IMR-90 (cell line): ENCODE results near the gene SERPINI1. TPM values are rescaled to one million over a fixed set of nuclear protein-coding genes. Genes with fewer than 3 reads are reported as not detected.

Experiments used
- ATAC-seq: fragments of 200-7000 bp; cut with Tn5 transposase; 2 replicates; pipeline ENCODE4 v1.9.1; 2020; ENCODE audit warnings: low read depth, mild to moderate bottlenecking, moderate library complexity
- BruUV-seq: library from RNA; stranded (reverse); fragments of 400-500 nt; replicated peaks from 2 replicates; lab custom pipeline; 2021; lab: Mats Ljungman, UMichigan
- CTCF ChIA-PET: fragments of 300-600 bp; formaldehyde crosslinking; extraction: SDS; loops from one replicate; lab custom pipeline; 2021; ENCODE audit warnings: antibody characterized with exemption; lab: Yijun Ruan, JAX
- POLR2A ChIA-PET: fragments of 300-600 bp; sonication (Branson Sonifier 250); formaldehyde crosslinking; loops from one replicate; lab custom pipeline; 2022; ENCODE audit warnings: antibody characterized with exemption; ENCODE audit not compliant: unreplicated experiment; lab: Charles Lee
- DNase-seq: peaks from one replicate; pipeline ENCODE4 v3.0.0; 2013
- H2AFZ ChIP-seq: replicated peaks from 2 replicates; pipeline ENCODE3; 2013; ENCODE audit warnings: low read length, mild to moderate bottlenecking; ENCODE audit not compliant: poor library complexity
- H2AK5ac ChIP-seq: 2 replicates; pipeline ENCODE4 v1.6.1; 2013; ENCODE audit warnings: low read depth, low read length, inconsistent platforms
- H2AK9ac ChIP-seq: replicated peaks from 2 replicates; pipeline ENCODE3; 2013; ENCODE audit warnings: mild to moderate bottlenecking, low read depth, low read length, moderate library complexity; ENCODE audit not compliant: poor library complexity
- H2BK120ac ChIP-seq: 2 replicates; pipeline ENCODE4 v1.6.1; 2013; ENCODE audit warnings: low read depth, low read length, inconsistent platforms
- H2BK15ac ChIP-seq: 3 replicates; pipeline ENCODE4 v1.6.1; 2013; ENCODE audit warnings: low read depth, low read length, inconsistent platforms
- H2BK20ac ChIP-seq: 2 replicates; pipeline ENCODE4 v1.6.1; 2013; ENCODE audit warnings: low read depth, mild to moderate bottlenecking, inconsistent platforms, low read length, moderate library complexity
- H2BK5ac ChIP-seq: 2 replicates; pipeline ENCODE4 v1.6.1; 2013; ENCODE audit warnings: mild to moderate bottlenecking, low read depth, low read length, inconsistent platforms; ENCODE audit not compliant: poor library complexity, severe bottlenecking
- H3K14ac ChIP-seq: replicated peaks from 2 replicates; pipeline ENCODE4 v1.6.1; 2013; ENCODE audit warnings: low read depth, low read length, inconsistent platforms
- H3K18ac ChIP-seq: 2 replicates; pipeline ENCODE4 v1.6.1; 2013; ENCODE audit warnings: low read depth, low read length, control low read depth
- H3K23ac ChIP-seq: 2 replicates; pipeline ENCODE4 v1.6.1; 2013; ENCODE audit warnings: low read depth, low read length, inconsistent platforms
- H3K27ac ChIP-seq: 2 replicates; pipeline ENCODE4 v1.5.1; 2013; ENCODE audit warnings: mild to moderate bottlenecking, control low read depth, low read length; ENCODE audit not compliant: insufficient read depth
- H3K27me3 ChIP-seq: 2 replicates; pipeline ENCODE4 v1.6.1; 2013; ENCODE audit warnings: low read length; ENCODE audit not compliant: control insufficient read depth, insufficient read depth
- H3K36me3 ChIP-seq: 2 replicates; pipeline ENCODE4 v1.6.1; 2013; ENCODE audit warnings: low read length, mixed read lengths; ENCODE audit not compliant: control insufficient read depth, insufficient read depth
- H3K4ac ChIP-seq: 2 replicates; pipeline ENCODE4 v1.6.1; 2013; ENCODE audit warnings: low read depth, low read length, inconsistent platforms
- H3K4me1 ChIP-seq: 2 replicates; pipeline ENCODE4 v1.6.1; 2013; ENCODE audit warnings: low read length, mixed read lengths; ENCODE audit not compliant: control insufficient read depth, insufficient read depth
- H3K4me2 ChIP-seq: 2 replicates; pipeline ENCODE4 v1.6.1; 2013; ENCODE audit warnings: low read depth, mild to moderate bottlenecking, control low read depth, low read length, moderate library complexity
- H3K4me3 ChIP-seq: 2 replicates; pipeline ENCODE4 v1.5.1; 2013; ENCODE audit warnings: low read depth, mild to moderate bottlenecking, control low read depth, low read length, moderate library complexity; ENCODE audit not compliant: insufficient read depth
- H3K56ac ChIP-seq: 2 replicates; pipeline ENCODE4 v1.6.1; 2013; ENCODE audit warnings: low read length, inconsistent platforms; ENCODE audit not compliant: insufficient read depth; ENCODE audit errors: extremely low read depth
- H3K79me1 ChIP-seq, 2 experiments: 2 replicates each; pipeline ENCODE4 v1.6.1; 2013; ENCODE audit warnings: low read length in 2 of 2, inconsistent platforms in 1 of 2, low read depth in 1 of 2
- H3K9ac ChIP-seq: 2 replicates; pipeline ENCODE4 v1.6.1; 2013; ENCODE audit warnings: low read depth, low read length, control low read depth
- H3K9me1 ChIP-seq: 2 replicates; pipeline ENCODE4 v1.6.1; 2013; ENCODE audit warnings: low read length, inconsistent platforms; ENCODE audit not compliant: insufficient read depth
- H3K9me3 ChIP-seq: 2 replicates; pipeline ENCODE4 v1.6.1; 2013; ENCODE audit warnings: low read length; ENCODE audit not compliant: control insufficient read depth, insufficient read depth
- H4K20me1 ChIP-seq: 2 replicates; pipeline ENCODE4 v1.6.1; 2013; ENCODE audit warnings: low read length, inconsistent platforms; ENCODE audit not compliant: insufficient read depth
- H4K5ac ChIP-seq: 2 replicates; pipeline ENCODE4 v1.6.1; 2013; ENCODE audit warnings: mild to moderate bottlenecking, low read depth, low read length, control low read depth
- H4K8ac ChIP-seq, 2 experiments: 2 replicates each; pipeline ENCODE4 v1.6.1; 2013; ENCODE audit warnings: low read depth in 2 of 2, low read length in 2 of 2, control low read depth in 1 of 2, inconsistent platforms in 1 of 2
- H4K91ac ChIP-seq: 2 replicates; pipeline ENCODE4 v1.6.1; 2013; ENCODE audit warnings: low read depth, low read length, inconsistent platforms; ENCODE audit not compliant: insufficient read depth
- BHLHE40 ChIP-seq: fragments of 150-350 bp; IDR thresholded peaks from 2 replicates; pipeline ENCODE4 v1.6.1; 2016; ENCODE audit warnings: mild to moderate bottlenecking, low read depth, low read length
- CEBPB ChIP-seq: IDR thresholded peaks from 2 replicates; pipeline ENCODE4 v1.6.1; 2012; ENCODE audit warnings: low read depth, low read length, improper control_type of control experiment
- CHD1 ChIP-seq: IDR thresholded peaks from 2 replicates; pipeline ENCODE4 v1.6.1; 2012; ENCODE audit warnings: low read depth, low read length, improper control_type of control experiment
- CTCF ChIP-seq: conservative IDR thresholded peaks from 2 replicates; pipeline ENCODE4 v1.5.1; 2012; ENCODE audit warnings: mild to moderate bottlenecking, low read depth, low read length, improper control_type of control experiment
- FOS ChIP-seq: fragments of 150-350 bp; IDR thresholded peaks from 2 replicates; pipeline ENCODE4 v1.6.1; 2016; ENCODE audit warnings: low read depth, low read length
- MAFK ChIP-seq: IDR thresholded peaks from 2 replicates; pipeline ENCODE4 v1.6.1; 2012; ENCODE audit warnings: low read depth, low read length, improper control_type of control experiment
- MAZ ChIP-seq: IDR thresholded peaks from 2 replicates; pipeline ENCODE4 v1.6.1; 2012; ENCODE audit warnings: low read depth, mild to moderate bottlenecking, low read length, improper control_type of control experiment, moderate library complexity, borderline replicate concordance
- MXI1 ChIP-seq: IDR thresholded peaks from 2 replicates; pipeline ENCODE4 v1.6.1; 2012; ENCODE audit warnings: low read depth, mild to moderate bottlenecking, low read length, moderate library complexity, borderline replicate concordance
- NFE2L2 ChIP-seq: fragments of 150-350 bp; IDR thresholded peaks from 2 replicates; pipeline ENCODE4 v1.6.1; 2016; ENCODE audit warnings: low read depth, mild to moderate bottlenecking, low read length
- POLR2A ChIP-seq: IDR thresholded peaks from 2 replicates; pipeline ENCODE4 v1.6.1; 2012; ENCODE audit warnings: mild to moderate bottlenecking, low read depth, low read length
- RAD21 ChIP-seq: IDR thresholded peaks from 2 replicates; pipeline ENCODE4 v1.6.1; 2012; ENCODE audit warnings: low read length, improper control_type of control experiment
- RCOR1 ChIP-seq: IDR thresholded peaks from 2 replicates; pipeline ENCODE4 v1.6.1; 2012; ENCODE audit warnings: mild to moderate bottlenecking, low read length, improper control_type of control experiment; ENCODE audit not compliant: insufficient replicate concordance
- RFX5 ChIP-seq: IDR thresholded peaks from 2 replicates; pipeline ENCODE4 v1.8.0; 2012; ENCODE audit warnings: low read depth, mild to moderate bottlenecking, low read length, moderate library complexity
- SMC3 ChIP-seq: fragments of 150-350 bp; IDR thresholded peaks from 2 replicates; pipeline ENCODE4 v1.6.1; 2016; ENCODE audit warnings: low read depth, mild to moderate bottlenecking, antibody characterized with exemption, low read length, moderate library complexity
- dilution Hi-C: fragments of 300-500 bp; cut with HindIII; formaldehyde crosslinking; loops from one replicate; pipeline ENCODE4 v1.14.3; 2018; ENCODE audit warnings: low sequenced_read_pairs; ENCODE audit not compliant: unreplicated experiment
- in situ Hi-C: fragments of 300-500 bp; cut with MboI; formaldehyde crosslinking; loops from 3 replicates; pipeline ENCODE4 v1.14.3; 2019; ENCODE audit warnings: low sequenced_read_pairs, inconsistent platforms, mixed read lengths
- intact Hi-C: fragments of 100-400 bp; cut with micrococcal nuclease; formaldehyde crosslinking; loops from 2 replicates; pipeline ENCODE4 v1.10.0; 2022
- polyA plus RNA-seq, 3 experiments: library from polyadenylated mRNA; depleted of rRNA; stranded (reverse); fragments of >200 nt; gene quantifications; 2 replicates each; pipeline ENCODE4 v1.2.3, GENCODE V29; 2012; ENCODE audit warnings: low replicate concordance in 1 of 3
- total RNA-seq: library from RNA; depleted of rRNA; stranded (reverse); fragments of >200 nt; gene quantifications from 2 replicates; pipeline ENCODE4 v1.2.3, GENCODE V29; 2012
- TF ChIP-seq, protein P1 (sequence below): fragments of 150-350 bp; IDR thresholded peaks from 2 replicates; pipeline ENCODE4 v1.6.1; 2016; ENCODE audit warnings: low read depth, mild to moderate bottlenecking, low read length, moderate library complexity, borderline replicate concordance
- TF ChIP-seq, protein P2 (sequence below): fragments of 150-350 bp; IDR thresholded peaks from 2 replicates; pipeline ENCODE4 v1.6.1; 2017; ENCODE audit warnings: mild to moderate bottlenecking, antibody characterized with exemption, low read length, low read depth

SERPINI1 gene
- total and polyA plus RNA-seq, 2 of the 4 experiments (the other 2 are of a cell fraction), result 0.36 to 1.3 TPM

DNA sequence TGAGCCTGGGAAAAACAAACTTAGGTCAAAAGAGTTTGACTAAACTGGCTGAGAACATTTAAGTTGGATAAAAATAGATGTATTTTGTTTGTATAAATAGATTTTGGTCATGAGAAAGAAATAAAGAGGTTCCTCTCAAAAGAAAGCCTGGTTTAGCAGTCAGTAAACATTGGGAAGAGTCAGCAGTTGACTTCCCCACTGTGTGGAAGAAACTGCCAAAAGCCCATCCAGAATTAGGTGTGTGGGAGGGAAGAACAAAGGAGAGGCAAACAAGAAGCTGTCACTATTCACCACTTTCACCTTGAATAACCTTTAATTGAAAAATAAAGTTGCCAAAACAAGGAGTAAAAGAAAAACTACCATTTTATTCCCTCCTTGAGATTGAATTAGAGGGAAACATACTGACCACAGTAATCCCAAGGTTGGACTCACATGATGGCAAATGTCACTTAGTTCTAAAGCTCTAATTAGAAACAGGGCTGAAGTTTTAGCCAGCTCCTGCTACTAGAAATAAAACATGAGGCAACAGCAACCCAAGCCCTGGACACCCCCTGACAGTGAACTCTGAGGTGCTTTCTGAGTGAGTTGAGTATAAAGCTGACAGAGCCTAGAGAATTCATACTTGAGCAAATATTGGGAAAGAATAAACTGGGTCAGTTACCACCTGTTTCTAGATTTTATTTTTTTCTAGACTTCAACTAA, 139.3 kb downstream of the SERPINI1 start:
- ATAC-seq (no peak), DNase-seq (no peak)
- no peak overlapping the region for H2AFZ ChIP-seq
- no peak overlapping the region for H2AK5ac ChIP-seq
- H3K18ac ChIP-seq, result no peak overlapping the region
- no peaks in the 10 kb centered on the region for H3K27me3 ChIP-seq
- H3K4me3 ChIP-seq, result no peak overlapping the region
- no peaks in the 10 kb centered on the region for H3K9me1 ChIP-seq
- H3K14ac ChIP-seq, result no peak overlapping the region
- no peak overlapping the region for H2BK15ac ChIP-seq
- no peak overlapping the region for H3K4me2 ChIP-seq
- H3K23ac ChIP-seq, result no peak overlapping the region
- intact Hi-C loops, result no loop called here
- BruUV-seq, result no TSS peak
- no peaks in the 10 kb centered on the region for H3K4me1 ChIP-seq
- no peaks in the 10 kb centered on the region for H3K36me3 ChIP-seq
- H4K91ac ChIP-seq, result no peak overlapping the region
- dilution Hi-C loops, result no loop called here
- H2AK9ac ChIP-seq, result no peak overlapping the region
- no peak overlapping the region for H2BK20ac ChIP-seq
- no peaks in the 10 kb centered on the region for H3K79me1 ChIP-seq
- no peak overlapping the region for H3K27ac ChIP-seq
- POLR2A ChIA-PET, result no interaction called here
- no peak overlapping the region for H3K56ac ChIP-seq
- in situ Hi-C loops, result no loop called here
- H2BK5ac ChIP-seq, result no peak overlapping the region
- no peak overlapping the region for H4K8ac ChIP-seq
- H4K5ac ChIP-seq, result no peak overlapping the region
- no peak overlapping the region for H3K9ac ChIP-seq
- H4K20me1 ChIP-seq, result no peaks in the 10 kb centered on the region
- CTCF ChIA-PET, result interaction anchor here (0.6 to 1.2 kb wide), 2 partner anchors 13 to 174 kb away, joined by 3 to 4 read pairs; no protein-coding TSS in a partner anchor
- H3K9me3 ChIP-seq, result no peaks in the 10 kb centered on the region
- H3K4ac ChIP-seq, result no peak overlapping the region
- TF ChIP-seq MXI1 (no peak), CTCF (no peak), RCOR1 (no peak), FOS (no peak), RFX5 (no peak), MAFK (no peak), CHD1 (no peak), CEBPB (no peak), BHLHE40 (no peak), POLR2A (no peak), SMC3 (no peak), MAZ (no peak), RAD21 (no peak), NFE2L2 (no peak)
- TF ChIP-seq, protein P1, sequence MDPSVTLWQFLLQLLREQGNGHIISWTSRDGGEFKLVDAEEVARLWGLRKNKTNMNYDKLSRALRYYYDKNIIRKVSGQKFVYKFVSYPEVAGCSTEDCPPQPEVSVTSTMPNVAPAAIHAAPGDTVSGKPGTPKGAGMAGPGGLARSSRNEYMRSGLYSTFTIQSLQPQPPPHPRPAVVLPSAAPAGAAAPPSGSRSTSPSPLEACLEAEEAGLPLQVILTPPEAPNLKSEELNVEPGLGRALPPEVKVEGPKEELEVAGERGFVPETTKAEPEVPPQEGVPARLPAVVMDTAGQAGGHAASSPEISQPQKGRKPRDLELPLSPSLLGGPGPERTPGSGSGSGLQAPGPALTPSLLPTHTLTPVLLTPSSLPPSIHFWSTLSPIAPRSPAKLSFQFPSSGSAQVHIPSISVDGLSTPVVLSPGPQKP, result no peak
- TF ChIP-seq, protein P2, sequence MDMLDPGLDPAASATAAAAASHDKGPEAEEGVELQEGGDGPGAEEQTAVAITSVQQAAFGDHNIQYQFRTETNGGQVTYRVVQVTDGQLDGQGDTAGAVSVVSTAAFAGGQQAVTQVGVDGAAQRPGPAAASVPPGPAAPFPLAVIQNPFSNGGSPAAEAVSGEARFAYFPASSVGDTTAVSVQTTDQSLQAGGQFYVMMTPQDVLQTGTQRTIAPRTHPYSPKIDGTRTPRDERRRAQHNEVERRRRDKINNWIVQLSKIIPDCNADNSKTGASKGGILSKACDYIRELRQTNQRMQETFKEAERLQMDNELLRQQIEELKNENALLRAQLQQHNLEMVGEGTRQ, result no peak
- no peak overlapping the region for H2BK120ac ChIP-seq
